Measurements from ENCODE around the gene KRT12. TPM values are rescaled to one million over a fixed set of nuclear protein-coding genes. Genes with fewer than 3 reads are reported as not detected.
A peak's percentile ranks its signal among the peaks of the same experiment; 100 is the strongest.

The KRT12 gene
- not detected for total RNA-seq

DNA sequence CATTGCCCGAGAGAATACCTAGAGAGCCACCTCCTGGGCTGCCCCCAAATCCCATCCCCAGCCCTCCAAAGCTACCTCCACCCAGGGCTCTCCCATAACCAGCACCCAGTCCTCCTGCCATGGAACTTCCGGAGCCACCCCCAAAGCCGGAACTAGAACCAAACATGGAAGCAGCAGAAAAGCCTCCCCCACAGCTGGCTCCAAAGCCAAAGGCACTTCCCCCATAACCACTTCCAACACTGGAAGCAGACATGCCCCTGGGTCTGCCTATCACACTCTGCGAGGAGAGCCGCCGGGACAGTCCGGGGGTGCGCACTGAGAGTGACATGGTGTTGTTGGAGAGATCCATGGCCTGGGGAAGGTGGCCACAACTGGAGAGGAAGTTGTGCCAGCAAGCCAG is at the start of gene KRT12:
KRT12 (minus strand) TSS at position 386 of the 400 bp plus-strand sequence; CDS start at position 349, 37 bp downstream.
- DNase-seq = no peak

DNA sequence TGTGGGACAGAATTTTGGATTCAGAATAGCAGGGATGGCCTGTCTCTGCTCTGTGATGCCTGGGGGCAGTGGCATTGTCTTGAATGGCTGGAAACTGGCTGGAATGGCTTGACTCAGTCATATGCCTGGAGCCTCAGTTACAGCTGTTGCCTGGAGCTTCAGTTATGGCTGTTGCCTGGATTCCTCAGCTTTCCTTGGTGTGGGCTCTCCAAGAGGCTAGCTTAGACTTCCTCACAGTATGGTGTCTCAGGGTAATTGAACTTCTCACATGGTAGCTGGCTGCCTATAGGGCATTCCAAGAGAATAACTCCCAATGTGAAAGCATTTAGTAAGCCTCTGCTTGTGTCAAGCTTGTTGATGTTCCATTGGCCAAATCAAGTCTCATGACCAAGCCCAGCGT is 49.3 kb upstream of the KRT12 start:
- DNase-seq = no peak

DNA sequence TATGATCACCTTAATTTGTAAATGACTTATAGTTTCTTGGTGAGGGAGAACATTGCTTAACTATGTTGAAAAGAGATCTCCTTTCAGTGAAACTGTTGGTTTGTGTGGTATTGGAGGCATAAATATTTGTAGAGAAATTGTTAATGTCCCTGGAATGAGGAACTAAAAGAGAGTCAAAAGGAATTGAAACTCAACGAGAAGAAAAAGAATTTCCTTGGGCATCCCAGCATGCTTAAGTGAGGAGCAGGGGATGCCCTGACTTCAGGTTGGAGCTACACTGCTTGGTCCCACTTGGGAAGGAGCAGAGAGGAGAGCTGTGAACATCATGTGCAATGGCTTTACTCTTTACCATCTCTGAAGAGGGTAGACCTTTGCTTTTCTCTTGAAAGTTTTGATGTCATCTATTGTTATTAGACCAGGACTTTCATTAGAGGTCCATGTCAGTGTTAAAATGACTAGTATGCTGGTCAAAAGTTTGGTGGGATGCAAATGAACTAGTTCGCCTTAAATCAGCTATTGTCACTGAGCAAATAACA is 48.8 kb upstream of the KRT12 start:
- no peak for DNase-seq

DNA sequence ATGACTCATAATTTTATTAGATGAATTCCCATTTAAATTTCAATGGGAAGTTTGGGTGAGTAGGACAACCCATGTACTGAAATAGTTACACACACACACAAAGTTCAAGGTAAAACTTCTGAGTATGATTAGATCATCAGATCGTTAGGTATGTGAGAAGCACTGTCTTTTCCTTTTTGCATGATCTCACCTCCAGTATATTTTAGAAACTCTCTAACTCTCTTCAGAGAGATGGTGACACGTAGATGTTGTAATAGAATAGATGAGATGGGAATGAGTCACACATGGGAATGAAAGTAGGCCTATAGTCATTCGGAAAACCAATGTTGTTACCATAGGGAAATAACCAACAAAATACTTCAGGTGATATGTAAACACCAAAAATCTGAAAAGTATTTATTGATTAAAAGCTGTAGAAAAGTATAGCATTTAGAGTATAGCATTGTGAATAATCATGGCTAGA is 48.2 kb upstream of the KRT12 start:
- no peak for DNase-seq

- DNase-seq = no peak
Observed at GRCh38 chr17:40914075-40914855, 47.2 kb upstream of the KRT12 start.

GRCh38 chr17:40912486-40913210 is 45.6 kb upstream of the KRT12 start:
- no peak for DNase-seq

DNA sequence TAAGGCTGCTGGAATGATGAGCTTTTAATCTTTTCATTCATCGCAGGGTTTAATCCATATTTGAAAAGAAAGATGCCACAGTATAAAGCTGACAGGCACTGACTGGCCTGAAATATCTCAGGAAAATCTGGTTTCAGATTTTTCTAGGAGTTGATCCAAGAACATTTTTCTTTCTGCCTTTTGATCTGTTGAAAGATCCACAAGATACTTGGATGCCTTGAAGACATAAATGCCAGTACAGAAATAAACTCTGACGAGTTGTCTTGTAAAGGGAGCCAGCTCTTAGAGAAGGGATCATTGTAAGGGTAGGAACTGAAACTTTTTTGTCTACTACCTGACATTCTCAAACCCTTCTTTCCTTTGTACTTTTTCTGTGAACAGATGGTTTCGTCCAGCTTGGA is 43.4 kb upstream of the KRT12 start:
- no peak for DNase-seq

DNA sequence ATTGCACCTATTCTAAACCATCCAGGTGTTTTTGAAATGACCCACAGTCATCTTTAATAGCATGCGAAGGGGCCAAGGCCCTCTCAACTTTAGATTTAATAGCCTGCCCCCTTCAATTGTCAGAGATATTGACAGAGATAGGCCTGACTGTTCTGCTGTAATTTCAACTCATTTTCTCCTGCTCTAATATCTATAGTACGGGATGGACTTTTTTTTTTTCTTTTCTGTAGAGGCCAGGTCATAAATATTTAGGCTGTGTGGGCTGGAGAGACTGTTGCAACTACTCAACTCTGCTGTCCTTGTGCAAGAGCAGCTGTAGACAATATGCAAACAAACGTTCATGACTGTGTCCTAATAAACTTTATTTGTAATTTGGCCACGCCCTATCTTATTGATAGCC is 42.7 kb upstream of the KRT12 start:
- no peak for DNase-seq

DNA sequence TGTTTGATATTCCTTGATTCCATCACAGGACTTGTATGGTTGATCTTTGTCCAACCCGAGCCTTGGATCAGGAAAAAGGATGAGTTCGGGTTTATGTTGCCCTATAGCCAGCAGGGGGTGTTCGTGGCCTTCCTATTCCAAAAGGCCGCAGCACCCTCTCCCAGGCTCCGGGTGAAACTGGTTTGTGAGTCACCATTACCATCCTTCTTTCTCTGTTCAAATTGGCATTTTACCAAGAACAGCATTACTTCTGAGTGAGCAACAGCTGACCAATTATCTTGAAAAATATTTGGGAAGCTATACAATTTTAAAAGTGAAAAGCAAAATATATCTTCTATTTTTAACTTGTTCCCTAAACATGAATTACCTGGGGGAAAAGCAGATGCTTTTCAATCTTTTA is 42.3 kb upstream of the KRT12 start:
- DNase-seq = peak; percentile 54

GRCh38 chr17:40906613-40907012 is 39.6 kb upstream of the KRT12 start:
- no peak for DNase-seq

DNA sequence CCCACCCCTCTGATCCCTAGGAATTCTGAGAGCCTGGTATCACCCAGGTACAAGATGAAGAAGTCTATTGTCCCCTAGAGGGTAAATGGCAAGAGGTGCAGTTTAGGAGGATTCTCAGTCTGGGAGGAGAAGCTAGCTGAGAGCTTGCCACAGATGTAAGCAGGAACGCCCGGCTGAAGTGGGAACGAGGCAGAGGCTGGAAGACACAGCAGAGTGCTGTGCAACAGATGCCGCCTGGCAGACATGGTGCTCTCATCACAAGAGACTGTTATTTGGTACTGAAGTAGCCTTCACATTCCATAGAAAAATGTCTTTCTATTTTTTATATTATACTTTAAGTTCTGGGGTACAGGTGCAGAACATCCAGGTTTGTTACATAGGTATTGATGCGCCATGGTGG is 38.3 kb upstream of the KRT12 start:
- no peak for DNase-seq

DNA sequence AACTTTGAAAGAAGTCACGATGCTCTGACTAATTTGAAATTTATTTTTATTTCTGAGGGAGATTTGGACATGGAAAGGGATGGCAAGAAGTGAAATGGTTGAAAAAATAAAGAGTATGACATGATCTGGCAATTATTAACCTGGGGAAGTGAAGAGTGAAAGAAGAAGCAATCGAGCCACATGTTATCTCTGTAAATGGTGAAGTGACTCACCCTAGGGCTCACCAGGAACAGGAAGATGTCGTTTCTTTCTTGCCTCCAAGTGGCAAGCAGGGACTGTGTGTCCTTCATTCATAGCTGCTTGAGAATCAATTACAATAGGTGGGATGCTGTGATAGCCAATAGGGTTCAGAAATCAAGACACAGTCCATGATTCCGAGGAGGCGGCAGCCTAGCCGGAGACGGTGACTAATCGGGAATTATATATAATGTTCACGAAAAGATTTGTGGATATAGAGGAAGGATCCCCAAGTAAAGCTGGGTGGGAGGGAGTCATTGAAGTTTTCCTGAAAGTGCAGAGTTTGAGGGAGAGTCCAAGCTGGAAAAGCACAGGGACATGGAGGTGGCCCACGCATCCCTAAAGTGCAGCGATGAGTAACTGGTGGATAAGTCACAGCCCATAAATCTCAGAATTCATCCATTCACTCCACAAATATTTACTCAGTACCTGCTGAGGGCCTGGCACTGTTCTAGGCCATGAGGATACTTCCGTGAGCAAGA is 36.3 kb upstream of the KRT12 start:
- no peak for DNase-seq

DNA sequence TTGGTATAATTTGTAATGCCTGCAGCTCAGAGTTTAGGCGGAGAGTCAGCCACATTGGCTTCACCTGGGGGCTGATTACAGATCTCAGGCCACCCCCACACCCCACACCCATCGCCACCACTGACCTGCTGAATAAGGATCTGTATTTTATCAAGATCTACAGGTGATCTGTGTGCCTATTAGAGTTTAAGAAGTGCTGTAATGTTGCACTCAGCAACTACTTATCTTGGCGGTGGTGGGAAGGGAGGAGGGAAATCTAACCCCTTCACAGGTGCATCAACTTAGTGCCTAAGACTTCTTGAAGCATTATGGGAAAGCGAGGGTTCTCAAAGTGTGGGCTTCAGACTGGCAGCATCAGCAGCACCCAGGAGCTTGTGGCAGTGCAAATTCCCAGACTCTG is 35.5 kb upstream of the KRT12 start:
- DNase-seq = no peak

- DNase-seq = no peak
Observed at GRCh38 chr17:40901981-40902474, 35.0 kb upstream of the KRT12 start.

- DNase-seq = no peak
Observed at GRCh38 chr17:40900809-40901356, 33.9 kb upstream of the KRT12 start.

- DNase-seq = no peak
Observed at GRCh38 chr17:40896916-40897455, 30.0 kb upstream of the KRT12 start.

GRCh38 chr17:40895106-40895730 is 28.2 kb upstream of the KRT12 start:
- no peak for DNase-seq

DNA sequence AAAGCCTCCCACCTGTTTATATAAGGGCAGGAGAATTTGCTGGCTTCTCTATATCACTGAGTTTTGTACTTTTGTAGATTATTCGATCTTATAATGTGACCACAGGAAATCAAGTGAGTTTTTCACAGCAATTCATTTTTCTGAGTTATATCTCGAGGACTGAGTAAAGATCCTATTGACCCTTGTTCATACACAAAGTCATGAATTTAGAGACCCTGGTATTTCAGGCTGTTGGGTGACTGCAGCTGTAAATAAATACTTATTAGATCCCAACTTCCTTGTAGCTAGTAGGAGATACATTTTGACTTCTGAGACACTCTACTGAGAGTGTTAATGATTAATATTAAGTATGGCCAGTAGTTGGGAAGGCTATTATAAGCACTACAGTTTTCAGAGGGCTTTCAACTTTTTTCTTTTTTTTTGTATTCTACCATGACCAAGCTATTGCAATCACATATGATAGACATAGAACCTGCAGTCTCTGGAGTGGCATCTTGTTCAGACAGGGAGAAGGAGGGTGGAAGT is 21.2 kb upstream of the KRT12 start:
- no peak for DNase-seq

DNA sequence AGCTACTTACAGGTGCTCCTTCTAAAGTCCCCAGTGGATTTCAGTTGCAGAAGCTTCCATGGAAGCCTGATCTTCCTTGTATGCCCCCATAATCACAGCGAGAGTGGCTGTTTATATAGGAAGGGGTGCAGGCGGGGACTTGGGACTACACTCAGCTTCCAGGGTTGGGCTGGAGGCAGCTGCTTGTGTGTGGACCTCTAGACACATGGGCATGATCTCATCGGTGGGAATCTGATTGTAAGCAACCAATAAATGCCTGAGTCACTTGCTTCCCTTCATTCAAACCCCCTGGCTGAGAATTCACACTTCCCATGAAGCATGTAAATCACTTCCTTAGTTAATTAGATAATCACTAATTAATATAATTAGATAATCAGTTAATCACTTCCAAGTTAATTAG is 19.1 kb upstream of the KRT12 start:
- DNase-seq = no peak

GRCh38 chr17:40884708-40885512 is 17.9 kb upstream of the KRT12 start, which contains the start of gene KRT20:
KRT20 (minus strand) TSS chr17:40885242; CDS start chr17:40885185, 57 bp downstream.
- no peak for DNase-seq
